Femur (tissue), 1 donor: Measurements from ENCODE around the gene EPDR1.

Experiments
- DNase-seq: peaks from one replicate; pipeline ENCODE4 v3.0.0-alpha.2; 2017

Gene EPDR1

GRCh38 chr7:37920305-37920848 is at the start of gene EPDR1:
EPDR1 (plus strand) TSS chr7:37920640; CDS start chr7:37920940, 300 bp downstream.
- peak; percentile 77 for DNase-seq

GRCh38 chr7:37882086-37882485 is 38.4 kb upstream of the EPDR1 start:
- no peak for DNase-seq

GRCh38 chr7:37893359-37893758 is 27.1 kb upstream of the EPDR1 start:
- DNase-seq, result no peak

- DNase-seq, result no peak
These were observed 25.8 kb upstream of the EPDR1 start for GRCh38 chr7:37894671-37895070.

GRCh38 chr7:37899712-37900247 is 20.7 kb upstream of the EPDR1 start:
- DNase-seq, result no peak

- no peak for DNase-seq
These were observed 19.1 kb upstream of the EPDR1 start for GRCh38 chr7:37901236-37901827.

GRCh38 chr7:37901890-37902524 is 18.4 kb upstream of the EPDR1 start:
- DNase-seq, result no peak

GRCh38 chr7:37908221-37908788 is 12.1 kb upstream of the EPDR1 start:
- DNase-seq, result no peak

- DNase-seq, result no peak
These were observed 7.7 kb upstream of the EPDR1 start for GRCh38 chr7:37912756-37913155.

- peak; percentile 68 for DNase-seq
These were observed 5.0 kb upstream of the EPDR1 start for GRCh38 chr7:37915438-37915837.

GRCh38 chr7:37916017-37916672 is 4.3 kb upstream of the EPDR1 start:
- DNase-seq, result peak; percentile 65

- DNase-seq, result peak; percentile 90
These were observed 3.5 kb upstream of the EPDR1 start, which contains the start of gene SFRP4 for GRCh38 chr7:37916673-37917660. SFRP4 (minus strand) TSS chr7:37916817; CDS start chr7:37916537, 280 bp downstream.

- no peak for DNase-seq
These were observed 1.9 kb upstream of the EPDR1 start for GRCh38 chr7:37918526-37918925.

- peak; percentile 67 for DNase-seq
These were observed 687 bp downstream of the EPDR1 start for GRCh38 chr7:37920849-37921805.

- DNase-seq, result no peak
These were observed 1.4 kb downstream of the EPDR1 start for GRCh38 chr7:37921876-37922275.

- no peak for DNase-seq
These were observed 3.6 kb downstream of the EPDR1 start for GRCh38 chr7:37923996-37924395.

- peak; percentile 56 for DNase-seq
These were observed 4.1 kb downstream of the EPDR1 start for GRCh38 chr7:37924491-37925041.

- no peak for DNase-seq
These were observed 5.2 kb downstream of the EPDR1 start for GRCh38 chr7:37925620-37926019.

GRCh38 chr7:37927773-37928444 is 7.5 kb downstream of the EPDR1 start:
- no peak for DNase-seq

- no peak for DNase-seq
These were observed 8.4 kb downstream of the EPDR1 start for GRCh38 chr7:37928878-37929277.
